Astrocyte (in vitro differentiated cells and primary cell): ENCODE data around the gene CACHD1.

Experiments
- EZH2 ChIP-seq: IDR thresholded peaks from 2 replicates; pipeline ENCODE4 v1.6.1; 2012; ENCODE audit warnings: mild to moderate bottlenecking, low read length, inconsistent platforms; ENCODE audit not compliant: insufficient read depth
- TF ChIP-seq, protein P1 (sequence below): IDR thresholded peaks from 2 replicates; pipeline ENCODE4 v1.5.1; 2011; ENCODE audit warnings: low read depth, mild to moderate bottlenecking, inconsistent platforms, low read length, moderate library complexity; ENCODE audit not compliant: insufficient read depth

GRCh38 chr1:64681043-64681442 lies 211.1 kb downstream of the CACHD1 start:
- no peak for TF ChIP-seq EZH2
- TF ChIP-seq, protein P1, sequence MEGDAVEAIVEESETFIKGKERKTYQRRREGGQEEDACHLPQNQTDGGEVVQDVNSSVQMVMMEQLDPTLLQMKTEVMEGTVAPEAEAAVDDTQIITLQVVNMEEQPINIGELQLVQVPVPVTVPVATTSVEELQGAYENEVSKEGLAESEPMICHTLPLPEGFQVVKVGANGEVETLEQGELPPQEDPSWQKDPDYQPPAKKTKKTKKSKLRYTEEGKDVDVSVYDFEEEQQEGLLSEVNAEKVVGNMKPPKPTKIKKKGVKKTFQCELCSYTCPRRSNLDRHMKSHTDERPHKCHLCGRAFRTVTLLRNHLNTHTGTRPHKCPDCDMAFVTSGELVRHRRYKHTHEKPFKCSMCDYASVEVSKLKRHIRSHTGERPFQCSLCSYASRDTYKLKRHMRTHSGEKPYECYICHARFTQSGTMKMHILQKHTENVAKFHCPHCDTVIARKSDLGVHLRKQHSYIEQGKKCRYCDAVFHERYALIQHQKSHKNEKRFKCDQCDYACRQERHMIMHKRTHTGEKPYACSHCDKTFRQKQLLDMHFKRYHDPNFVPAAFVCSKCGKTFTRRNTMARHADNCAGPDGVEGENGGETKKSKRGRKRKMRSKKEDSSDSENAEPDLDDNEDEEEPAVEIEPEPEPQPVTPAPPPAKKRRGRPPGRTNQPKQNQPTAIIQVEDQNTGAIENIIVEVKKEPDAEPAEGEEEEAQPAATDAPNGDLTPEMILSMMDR: no peak
